ENCODE measurements around the gene FGGY. TPM values are rescaled to one million over a fixed set of nuclear protein-coding genes. Genes with fewer than 3 reads are reported as not detected.

FGGY gene
- total RNA-seq, 1 experiment from 2014 or later, result 14.6 TPM

DNA sequence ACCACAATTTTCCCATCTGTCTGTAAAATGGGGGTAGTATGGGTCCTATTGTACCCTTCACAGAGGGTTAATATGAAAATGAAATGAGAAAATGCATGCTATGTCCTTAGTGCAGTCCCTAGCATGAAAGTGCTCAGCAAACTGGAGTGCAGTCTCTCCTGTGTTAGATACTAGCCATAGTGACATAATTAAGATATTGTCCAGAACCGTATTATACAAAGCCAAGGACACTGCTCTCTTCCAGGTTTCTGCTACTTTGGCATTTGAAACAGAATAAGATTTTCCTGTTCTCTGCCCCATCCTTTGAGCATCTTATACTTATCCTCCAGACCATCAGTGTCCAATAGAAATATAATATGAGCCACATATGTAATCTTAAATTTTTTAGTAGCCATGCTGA is 213.4 kb downstream of the FGGY start:
- H2AFZ ChIP-seq (ENCODE audit: low read length), result no peak overlapping the region
- no peak overlapping the region for H3K18ac ChIP-seq (ENCODE audit: insufficient read length, low read depth, low read length)
- H3K79me1 ChIP-seq (ENCODE audit: insufficient read depth, low read depth, low read length, poor library complexity, severe bottlenecking), result no peaks in the 10 kb centered on the region
- no peak overlapping the region for H2AK5ac ChIP-seq (ENCODE audit: insufficient read length, low read length)
- H2BK15ac ChIP-seq (ENCODE audit: low read depth, low read length), result no peak overlapping the region
- no peak overlapping the region for H3K4me2 ChIP-seq (ENCODE audit: insufficient read depth, insufficient read length, low read length)
- no peaks in the 10 kb centered on the region for H3K27me3 ChIP-seq (ENCODE audit: insufficient read depth, low read length)
- H2BK5ac ChIP-seq (ENCODE audit: insufficient read length, low read length), result no peak overlapping the region
- no peak overlapping the region for H3K14ac ChIP-seq (ENCODE audit: insufficient read depth, low read length)
- H4K91ac ChIP-seq (ENCODE audit: insufficient read length, low read depth, low read length), result no peak overlapping the region
- H3K4me1 Mint-ChIP-seq, result peaks cover 9 to 14% of the 10 kb centered on the region in 2 experiments
- TF ChIP-seq, protein P1, sequence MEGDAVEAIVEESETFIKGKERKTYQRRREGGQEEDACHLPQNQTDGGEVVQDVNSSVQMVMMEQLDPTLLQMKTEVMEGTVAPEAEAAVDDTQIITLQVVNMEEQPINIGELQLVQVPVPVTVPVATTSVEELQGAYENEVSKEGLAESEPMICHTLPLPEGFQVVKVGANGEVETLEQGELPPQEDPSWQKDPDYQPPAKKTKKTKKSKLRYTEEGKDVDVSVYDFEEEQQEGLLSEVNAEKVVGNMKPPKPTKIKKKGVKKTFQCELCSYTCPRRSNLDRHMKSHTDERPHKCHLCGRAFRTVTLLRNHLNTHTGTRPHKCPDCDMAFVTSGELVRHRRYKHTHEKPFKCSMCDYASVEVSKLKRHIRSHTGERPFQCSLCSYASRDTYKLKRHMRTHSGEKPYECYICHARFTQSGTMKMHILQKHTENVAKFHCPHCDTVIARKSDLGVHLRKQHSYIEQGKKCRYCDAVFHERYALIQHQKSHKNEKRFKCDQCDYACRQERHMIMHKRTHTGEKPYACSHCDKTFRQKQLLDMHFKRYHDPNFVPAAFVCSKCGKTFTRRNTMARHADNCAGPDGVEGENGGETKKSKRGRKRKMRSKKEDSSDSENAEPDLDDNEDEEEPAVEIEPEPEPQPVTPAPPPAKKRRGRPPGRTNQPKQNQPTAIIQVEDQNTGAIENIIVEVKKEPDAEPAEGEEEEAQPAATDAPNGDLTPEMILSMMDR (conservative IDR thresholded peaks at IDR 0.05), result no peak
- H3K4ac ChIP-seq (ENCODE audit: low read depth, low read length), result no peak overlapping the region
- H3K4me1 ChIP-seq (ENCODE audit: insufficient read depth, low read length), result no peaks in the 10 kb centered on the region; the same call in 1 of the 2 replicates
- H3T11ph ChIP-seq (ENCODE audit: low read length), result no peak overlapping the region
- H2BK20ac ChIP-seq (ENCODE audit: low read depth, low read length, poor library complexity, severe bottlenecking), result no peak overlapping the region
- WGBS (ENCODE audit: extremely low coverage, insufficient read length, low lambda C conversion rate), result no CpG with 5 or more reads among the region's 1 CpG
- H3K27me3 Mint-ChIP-seq (ENCODE audit: low read depth), result no peaks in the 10 kb centered on the region
- no peak overlapping the region for H3K27ac ChIP-seq (ENCODE audit: insufficient read length, low read depth, low read length)
- no peaks in the 10 kb centered on the region for H4K20me1 ChIP-seq (ENCODE audit: control insufficient read depth, insufficient read depth, insufficient read length)
- no peak overlapping the region for H3K56ac ChIP-seq (ENCODE audit: insufficient read length, low read depth, low read length)
- H3K9ac ChIP-seq (ENCODE audit: extremely low read depth, insufficient read length, low read length), result no peak overlapping the region
- H3K36me3 Mint-ChIP-seq (ENCODE audit: insufficient read depth in 1 of 3, low read depth in 3 of 3), result peaks cover 0 to 5% (median 0%) of the 10 kb centered on the region in 3 experiments; a peak in 1 of 7 replicates
- H2BK12ac ChIP-seq (ENCODE audit: insufficient read length, low read depth, low read length), result no peak overlapping the region
- no peaks in the 10 kb centered on the region for H3K23me2 ChIP-seq (ENCODE audit: insufficient read length, low read depth, low read length, poor library complexity, severe bottlenecking)
- no peak overlapping the region for H4K5ac ChIP-seq (ENCODE audit: insufficient read length, low read depth, low read length)
- H3K9me3 ChIP-seq (ENCODE audit: control insufficient read depth, low read depth, low read length), result no peaks in the 10 kb centered on the region
- H2BK120ac ChIP-seq (ENCODE audit: low read depth, low read length, poor library complexity, severe bottlenecking), result no peak overlapping the region
- no peak overlapping the region for H3K27ac Mint-ChIP-seq
- no peak overlapping the region for H4K8ac ChIP-seq (replicated peaks; ENCODE audit: insufficient read length, low read depth, low read length)
- no peaks in the 10 kb centered on the region for H3K9me3 Mint-ChIP-seq
- H3K79me2 ChIP-seq (ENCODE audit: insufficient read depth, low read length), result no peaks in the 10 kb centered on the region
- no peak overlapping the region for H3K23ac ChIP-seq (ENCODE audit: insufficient read length, low read depth, low read length)
- no peak for DNase-seq
- no peak overlapping the region for H3K4me3 Mint-ChIP-seq
